Measurements from ENCODE around the gene ADAMTS17. TPM values are rescaled to one million over a fixed set of nuclear protein-coding genes. Genes with fewer than 3 reads are reported as not detected.

The ADAMTS17 gene
- total RNA-seq, 1 experiment from 2014 or later = 4.2 TPM

- Histone ChIP-seq H3K27me3 (ENCODE audit: insufficient read depth, low read length) (no peaks in the 10 kb centered on the region), H3K9me2 (ENCODE audit: insufficient read depth) (no peaks in the 10 kb centered on the region), H2AFZ (ENCODE audit: low read depth, low read length, poor library complexity, severe bottlenecking) (peak overlapping the region; percentile 100), H3K79me2 (ENCODE audit: insufficient read depth, low read length) (no peaks in the 10 kb centered on the region), H3K4me3 (replicated peaks in 1 of 2; ENCODE audit: low read depth in 1 of 2, low read length in 2 of 2) (peak overlapping the region; percentile 58 to 72), H3K36me3 (ENCODE audit: control insufficient read depth in 1 of 2, insufficient read depth in 2 of 2, low read length in 2 of 2) (no peaks in the 10 kb centered on the region), H3K4me2 (ENCODE audit: low read length) (peak overlapping the region; percentile 99), H4K20me1 (ENCODE audit: insufficient read depth) (no peaks in the 10 kb centered on the region), H3K9me3 (ENCODE audit: control insufficient read depth in 1 of 2, insufficient read depth in 1 of 2, low read depth in 1 of 2, low read length in 2 of 2) (no peaks in the 10 kb centered on the region), H3K9ac (ENCODE audit: low read length) (peak overlapping the region; percentile 73), H3K27ac (ENCODE audit: low read depth, low read length) (peak overlapping the region; percentile 27; the same call in 1 of the 2 replicates), H3K4me1 (ENCODE audit: control insufficient read depth in 1 of 2, insufficient read depth in 2 of 2, low read length in 2 of 2) (peaks cover 0 to 19% of the 10 kb centered on the region in 2 experiments; a peak in 1 of 4 replicates)
- no peak for TF ChIP-seq EZH2 (IDR thresholded peaks at IDR 0.05)
- TF ChIP-seq ZFX (IDR thresholded peaks at IDR 0.05) = peak; percentile 55; the same call in 1 of the 2 replicates
- no peak for TF ChIP-seq EZH2phosphoT487 (IDR thresholded peaks at IDR 0.05; ENCODE audit: borderline replicate concordance)
- TF ChIP-seq SP1 (IDR thresholded peaks at IDR 0.05; ENCODE audit: low read depth) = peak; percentile 39; the same call in 1 of the 2 replicates
- peak; percentile 23 for TF ChIP-seq YY1 (IDR thresholded peaks at IDR 0.05; ENCODE audit: extremely low read depth, insufficient replicate concordance, low read depth, low read length)
- 0 out of 2 replicates have a peak, but pooled peaks have one; percentile 34 for TF ChIP-seq CBX3 (IDR thresholded peaks at IDR 0.05; ENCODE audit: low read depth)
- TF ChIP-seq POLR2A (IDR thresholded peaks at IDR 0.05; ENCODE audit: borderline replicate concordance, extremely low read depth, insufficient read depth, insufficient read length) = no peak
- peak; percentile 69 for TF ChIP-seq MAX (IDR thresholded peaks at IDR 0.05)
- no peak for TF ChIP-seq ATF3 (IDR thresholded peaks at IDR 0.05)
- no peak for TF ChIP-seq TCF7L2 (IDR thresholded peaks at IDR 0.05; ENCODE audit: borderline replicate concordance, extremely low read depth, insufficient read depth, insufficient read length)
- TF ChIP-seq RAD21 (IDR thresholded peaks at IDR 0.05; ENCODE audit: low read depth) = peak; percentile 59
- no peak for TF ChIP-seq ZNF274 (IDR thresholded peaks at IDR 0.05; ENCODE audit: low read depth, low read length)
- TF ChIP-seq CTCF (IDR thresholded peaks at IDR 0.05 in 2 of 3, conservative IDR thresholded peaks at IDR 0.05 in 1 of 3; ENCODE audit: borderline replicate concordance in 1 of 3, insufficient read depth in 1 of 3, low read depth in 2 of 3, low read length in 2 of 3) = peak; percentile 80 to 98 (median 81)
- TF ChIP-seq ZBTB33 (IDR thresholded peaks at IDR 0.05; ENCODE audit: extremely low read depth, insufficient replicate concordance, low read length) = no peak
- no peak for TF ChIP-seq FOSL1 (IDR thresholded peaks at IDR 0.05; ENCODE audit: low read depth)
- ATAC-seq = peak; percentile 94
- intact Hi-C loops (cut with micrococcal nuclease) = loop anchor here (1.0 to 5.0 kb wide), 4 partner anchors 33 to 658 kb away; partner anchors contain the start of genes ASB7 and LINS1
- ChIA-PET CTCF (interaction anchor here (0.7 to 4.3 kb wide), 32 partner anchors 8 to 1077 kb away, joined by 3 to 40 read pairs (median 3); partner anchors contain the start of genes ADAMTS17, ASB7 and LINS1), POLR2A (interaction anchor here (2.1 kb wide), 1 partner anchor 8 kb away, joined by 6 read pairs; the partner anchor contains the start of gene ADAMTS17), RAD21 (ENCODE audit: low non-redundant PET in 1 of 2, low total read pairs in 2 of 2, uncharacterized antibody in 2 of 2, unreplicated experiment in 2 of 2) (interaction anchor here (0.6 to 1.2 kb wide), 4 partner anchors 34 to 420 kb away, joined by 3 to 5 read pairs (median 4); no protein-coding TSS in a partner anchor)
- no TSS peak for BruUV-seq (replicated peaks)
- peak; percentile 70 for DNase-seq (ENCODE audit: low read depth, low spot score)
These were observed 8.1 kb upstream of the ADAMTS17 start for GRCh38 chr15:100349696-100350433.

All from HCT116 (cell line).